ENCODE data around the gene WNT9B.

Gene WNT9B

GRCh38 chr17:46894024-46894423 lies 42.6 kb downstream of the WNT9B start:
- Histone ChIP-seq H3K36me3 (no peaks in the 10 kb centered on the region), H3K27me3 (ENCODE audit: insufficient read depth, low read depth, severe bottlenecking) (no peaks in the 10 kb centered on the region), H3K4me3 (ENCODE audit: low read depth, low read length) (no peak overlapping the region), H3K9me3 (ENCODE audit: severe bottlenecking) (peaks cover 7% of the 10 kb centered on the region), H3K27ac (no peak overlapping the region)
- no peak for TF ChIP-seq CTCF (IDR thresholded peaks at IDR 0.05; ENCODE audit: low read depth, low read length)
- no peak for DNase-seq

DNA sequence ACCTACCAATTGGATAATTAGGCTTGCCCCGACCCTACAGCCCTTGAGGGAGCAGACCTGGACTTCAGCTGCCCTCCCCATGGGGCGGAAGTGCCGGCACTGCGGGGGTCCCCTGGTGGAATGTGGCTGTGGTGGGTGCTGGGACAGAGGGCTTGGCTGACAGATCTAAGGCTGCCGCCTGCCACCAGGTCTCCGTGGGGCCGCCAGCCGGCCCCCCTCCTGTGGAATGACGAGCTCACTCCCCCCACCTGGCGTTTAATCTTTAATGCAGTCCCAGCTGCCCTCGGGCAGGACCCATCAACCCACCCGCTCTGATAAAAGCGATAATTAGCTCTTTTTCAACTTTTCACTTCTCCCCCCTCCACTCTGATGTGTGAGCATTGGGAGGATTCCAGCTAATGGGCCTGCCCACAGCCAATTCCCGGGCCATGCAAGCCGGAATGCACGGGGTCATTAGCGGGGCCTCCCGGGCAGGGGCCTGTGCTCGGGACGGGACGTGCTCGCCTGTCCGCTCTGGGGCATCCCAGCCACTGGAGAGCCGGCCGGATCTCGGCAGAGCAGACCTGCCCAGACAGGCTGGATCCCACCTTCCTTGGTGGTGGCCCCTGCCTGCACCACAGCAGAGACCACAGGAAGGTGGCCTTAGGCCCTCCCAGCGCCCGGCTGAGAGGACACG lies 43.2 kb downstream of the WNT9B start:
- no peaks in the 10 kb centered on the region for H3K36me3 ChIP-seq
- DNase-seq: no peak
- H3K4me3 ChIP-seq (ENCODE audit: low read depth, low read length): no peak overlapping the region
- TF ChIP-seq CTCF (IDR thresholded peaks at IDR 0.05; ENCODE audit: low read depth, low read length): no peak
- peaks cover 7% of the 10 kb centered on the region for H3K9me3 ChIP-seq (ENCODE audit: severe bottlenecking)
- no peak overlapping the region for H3K27ac ChIP-seq
- no peaks in the 10 kb centered on the region for H3K27me3 ChIP-seq (ENCODE audit: insufficient read depth, low read depth, severe bottlenecking)

DNA sequence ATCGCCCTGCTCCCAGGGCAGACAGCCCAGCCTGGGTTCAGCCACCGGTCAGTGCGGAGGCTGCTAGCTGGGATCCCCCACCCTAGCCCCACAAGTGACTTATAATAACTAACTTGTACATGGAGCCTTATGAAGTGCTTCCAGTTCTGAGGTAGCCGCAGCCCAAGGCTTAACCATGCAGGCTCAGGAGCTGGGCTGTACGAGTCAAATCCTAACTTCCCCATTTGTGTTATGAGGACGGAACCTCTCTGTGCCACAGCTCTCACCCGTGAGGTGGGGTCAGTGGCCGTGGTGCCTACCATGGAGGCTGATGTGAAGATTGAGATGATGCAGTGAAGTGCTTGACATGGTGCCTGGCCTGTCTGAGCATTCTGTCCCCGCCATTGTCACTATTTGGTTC lies 43.8 kb downstream of the WNT9B start:
- DNase-seq: no peak
- Histone ChIP-seq H3K9me3 (ENCODE audit: severe bottlenecking) (peaks cover 7% of the 10 kb centered on the region), H3K36me3 (no peaks in the 10 kb centered on the region), H3K27me3 (ENCODE audit: insufficient read depth, low read depth, severe bottlenecking) (no peaks in the 10 kb centered on the region), H3K4me3 (ENCODE audit: low read depth, low read length) (no peak overlapping the region), H3K27ac (no peak overlapping the region)
- TF ChIP-seq CTCF (IDR thresholded peaks at IDR 0.05; ENCODE audit: low read depth, low read length): no peak

DNA sequence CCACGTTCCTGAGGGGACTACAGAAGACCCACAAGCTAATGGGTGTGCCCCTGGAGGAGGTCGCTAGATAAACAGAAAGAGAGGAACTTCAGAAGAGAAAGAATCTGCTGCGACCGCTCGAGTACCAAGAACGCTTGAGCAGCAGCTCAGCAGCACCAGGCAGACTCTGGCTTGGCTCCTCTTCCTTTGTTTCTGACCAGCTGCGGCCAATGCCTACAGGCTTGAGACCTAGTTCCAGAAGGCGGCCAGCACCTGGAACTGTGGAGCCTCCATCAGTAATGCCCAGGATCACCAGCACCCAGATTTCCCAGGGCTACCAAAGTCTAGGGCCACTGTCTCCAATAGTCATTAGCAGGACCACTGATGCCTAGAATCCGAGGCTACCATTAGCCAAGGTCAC lies 45.6 kb downstream of the WNT9B start:
- Histone ChIP-seq H3K27me3 (ENCODE audit: insufficient read depth, low read depth, severe bottlenecking) (no peaks in the 10 kb centered on the region), H3K36me3 (no peaks in the 10 kb centered on the region), H3K9me3 (ENCODE audit: severe bottlenecking) (peaks cover 7% of the 10 kb centered on the region), H3K27ac (no peak overlapping the region), H3K4me3 (ENCODE audit: low read depth, low read length) (no peak overlapping the region)
- no peak for DNase-seq
- TF ChIP-seq CTCF (IDR thresholded peaks at IDR 0.05; ENCODE audit: low read depth, low read length): no peak

GRCh38 chr17:46898364-46898763 lies 47.0 kb downstream of the WNT9B start:
- Histone ChIP-seq H3K9me3 (ENCODE audit: severe bottlenecking) (peaks cover 7% of the 10 kb centered on the region), H3K27ac (no peak overlapping the region), H3K27me3 (ENCODE audit: insufficient read depth, low read depth, severe bottlenecking) (no peaks in the 10 kb centered on the region), H3K4me3 (ENCODE audit: low read depth, low read length) (no peak overlapping the region), H3K36me3 (no peaks in the 10 kb centered on the region)
- no peak for DNase-seq
- TF ChIP-seq CTCF (IDR thresholded peaks at IDR 0.05; ENCODE audit: low read depth, low read length): no peak

- no peak overlapping the region for H3K27ac ChIP-seq
- TF ChIP-seq CTCF (IDR thresholded peaks at IDR 0.05; ENCODE audit: low read depth, low read length): no peak
- no peaks in the 10 kb centered on the region for H3K36me3 ChIP-seq
- H3K27me3 ChIP-seq (ENCODE audit: insufficient read depth, low read depth, severe bottlenecking): no peaks in the 10 kb centered on the region
- no peak for DNase-seq
- no peak overlapping the region for H3K4me3 ChIP-seq (ENCODE audit: low read depth, low read length)
- H3K9me3 ChIP-seq (ENCODE audit: severe bottlenecking): peaks cover 7% of the 10 kb centered on the region
These were observed 47.5 kb downstream of the WNT9B start for GRCh38 chr17:46898860-46899259.

All from WERI-Rb-1 (cell line).